ENCODE results near the gene CACNG6.

DNA sequence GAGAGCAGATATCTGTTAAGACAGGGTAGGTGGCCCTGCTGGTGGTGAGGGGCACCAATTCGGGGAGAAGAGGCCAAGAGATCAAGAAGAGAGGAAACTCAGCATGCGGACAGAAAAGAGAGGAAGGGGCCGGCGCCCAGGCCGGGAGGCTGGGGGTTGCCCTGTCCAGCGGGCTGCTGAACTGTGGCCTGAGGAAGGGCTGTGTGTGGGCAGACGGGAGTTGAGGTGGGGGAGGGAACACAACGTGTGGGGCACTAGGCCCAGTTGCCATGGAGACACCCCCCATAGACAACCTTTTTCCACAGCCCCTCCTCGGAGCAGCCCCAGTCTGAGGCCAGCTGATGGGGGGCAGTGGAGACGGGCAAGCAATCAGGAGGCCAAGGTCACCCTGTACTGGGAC, 31.2 kb upstream of the CACNG6 start:
- TF ChIP-seq, protein P1, sequence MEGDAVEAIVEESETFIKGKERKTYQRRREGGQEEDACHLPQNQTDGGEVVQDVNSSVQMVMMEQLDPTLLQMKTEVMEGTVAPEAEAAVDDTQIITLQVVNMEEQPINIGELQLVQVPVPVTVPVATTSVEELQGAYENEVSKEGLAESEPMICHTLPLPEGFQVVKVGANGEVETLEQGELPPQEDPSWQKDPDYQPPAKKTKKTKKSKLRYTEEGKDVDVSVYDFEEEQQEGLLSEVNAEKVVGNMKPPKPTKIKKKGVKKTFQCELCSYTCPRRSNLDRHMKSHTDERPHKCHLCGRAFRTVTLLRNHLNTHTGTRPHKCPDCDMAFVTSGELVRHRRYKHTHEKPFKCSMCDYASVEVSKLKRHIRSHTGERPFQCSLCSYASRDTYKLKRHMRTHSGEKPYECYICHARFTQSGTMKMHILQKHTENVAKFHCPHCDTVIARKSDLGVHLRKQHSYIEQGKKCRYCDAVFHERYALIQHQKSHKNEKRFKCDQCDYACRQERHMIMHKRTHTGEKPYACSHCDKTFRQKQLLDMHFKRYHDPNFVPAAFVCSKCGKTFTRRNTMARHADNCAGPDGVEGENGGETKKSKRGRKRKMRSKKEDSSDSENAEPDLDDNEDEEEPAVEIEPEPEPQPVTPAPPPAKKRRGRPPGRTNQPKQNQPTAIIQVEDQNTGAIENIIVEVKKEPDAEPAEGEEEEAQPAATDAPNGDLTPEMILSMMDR (IDR thresholded peaks at IDR 0.05 in 4 of 5, conservative IDR thresholded peaks at IDR 0.05 in 1 of 5) = no peak
- TF ChIP-seq POLR2A (IDR thresholded peaks at IDR 0.05) = no peak

All from gastrocnemius medialis (tissue), 4 donors.